GM21619 (cell line): ENCODE results near the gene RNF169.
"Not testable (repeated sequence)": the region's sequence is repeated elsewhere in the genome, so short reads cannot be mapped to it uniquely, and the experiment has no call there.

Experiments
- ATAC-seq: cut with Tn5 transposase; IDR thresholded peaks from one replicate; pipeline ENCODE4 v1.9.1; 2021; ENCODE audit not compliant: unreplicated experiment

RNF169 gene

GRCh38 chr11:74819400-74819799 lies 70.8 kb downstream of the RNF169 start:
- no peak for ATAC-seq

GRCh38 chr11:74820763-74821162 lies 72.1 kb downstream of the RNF169 start:
- ATAC-seq, result no peak

DNA sequence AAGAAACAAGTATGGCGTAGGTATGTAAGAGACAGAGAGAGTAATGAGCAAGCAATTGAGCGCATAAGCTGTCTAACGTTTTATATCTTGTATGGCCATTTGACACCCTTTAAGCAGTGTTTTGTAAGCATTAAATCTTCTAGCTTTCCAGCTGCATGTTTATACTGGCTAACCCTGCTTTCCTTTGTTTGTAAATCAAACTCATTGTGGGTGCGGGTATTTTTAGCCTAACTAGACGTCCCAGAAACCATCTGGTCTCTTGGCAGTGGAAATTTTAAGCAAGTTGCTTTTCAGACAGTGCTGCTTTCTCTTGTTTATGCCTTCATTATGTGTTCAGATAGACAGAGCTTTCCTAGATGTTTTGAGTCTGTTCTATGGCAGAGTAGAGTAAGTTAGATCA lies 73.5 kb downstream of the RNF169 start:
- ATAC-seq, result no peak

DNA sequence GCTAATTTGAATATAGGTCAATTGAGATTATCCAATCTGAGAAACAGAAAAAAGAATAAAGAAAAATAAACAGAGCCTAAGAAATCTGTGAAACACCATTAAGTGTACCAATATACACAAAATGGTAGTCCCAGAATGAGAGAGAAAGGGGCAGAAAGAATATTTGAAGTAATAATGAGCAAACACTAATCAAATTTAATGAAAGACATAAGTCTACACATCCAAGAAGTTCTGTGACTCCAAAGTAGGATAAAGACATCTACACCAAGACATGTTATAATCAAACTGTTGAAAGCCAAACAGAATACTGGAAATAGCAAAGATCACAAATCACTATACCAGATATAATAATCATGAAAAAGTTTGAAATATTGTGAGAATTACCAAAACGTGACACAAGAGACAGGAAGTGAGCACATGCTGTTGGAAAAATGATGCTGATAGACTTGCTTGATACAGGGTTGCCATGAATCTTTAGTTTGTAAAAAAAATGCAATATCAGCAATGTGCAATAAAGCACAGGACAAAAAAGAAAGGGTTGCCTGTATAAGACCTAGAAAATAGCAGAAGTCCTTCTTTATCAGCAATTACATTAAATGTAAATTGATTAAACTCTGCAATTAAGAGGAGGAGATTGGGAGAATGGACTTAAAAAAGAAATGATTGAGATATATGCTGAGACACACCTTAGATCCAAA lies 75.8 kb downstream of the RNF169 start:
- no peak for ATAC-seq

DNA sequence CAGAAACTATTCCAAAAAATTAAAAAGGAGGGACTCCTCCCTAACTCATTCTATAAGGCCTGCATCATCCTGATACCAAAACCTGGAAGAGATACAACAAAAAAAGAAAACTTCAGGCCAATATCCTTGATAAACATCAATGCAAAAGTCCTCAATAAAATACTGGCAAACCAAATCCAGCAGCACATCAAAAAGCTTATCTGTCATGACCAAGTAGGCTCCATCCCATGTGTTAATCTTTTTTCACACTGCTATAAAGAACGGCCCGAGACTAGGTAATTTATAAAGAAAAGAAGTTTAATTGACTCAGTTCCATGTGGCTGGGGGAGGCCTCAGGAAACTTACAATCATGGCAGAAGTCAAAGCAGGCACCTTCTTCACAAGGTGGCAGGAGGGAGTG lies 76.9 kb downstream of the RNF169 start:
- ATAC-seq, result not testable (repeated sequence)

DNA sequence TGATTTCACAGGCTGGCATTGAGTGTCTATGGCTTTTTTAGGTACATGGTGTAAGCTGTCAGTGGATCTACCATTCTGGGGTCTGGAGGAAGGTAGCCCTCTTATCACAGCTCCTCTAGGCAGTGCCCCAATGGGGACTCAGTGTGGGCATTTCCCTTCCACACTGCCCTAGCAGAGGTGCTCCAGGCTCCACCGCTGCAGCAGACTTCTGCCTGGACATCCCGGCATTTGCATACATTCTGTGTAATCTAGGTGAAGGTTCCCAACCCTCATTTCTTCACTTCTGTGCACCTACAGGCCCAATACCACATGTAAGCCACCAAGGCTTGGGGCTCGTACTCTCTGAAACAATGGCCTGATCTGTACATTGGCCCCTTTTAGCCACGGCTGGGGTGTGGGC lies 78.3 kb downstream of the RNF169 start:
- ATAC-seq, result no peak

- ATAC-seq, result no peak
Observed at GRCh38 chr11:74837191-74837590, 88.5 kb downstream of the RNF169 start.

DNA sequence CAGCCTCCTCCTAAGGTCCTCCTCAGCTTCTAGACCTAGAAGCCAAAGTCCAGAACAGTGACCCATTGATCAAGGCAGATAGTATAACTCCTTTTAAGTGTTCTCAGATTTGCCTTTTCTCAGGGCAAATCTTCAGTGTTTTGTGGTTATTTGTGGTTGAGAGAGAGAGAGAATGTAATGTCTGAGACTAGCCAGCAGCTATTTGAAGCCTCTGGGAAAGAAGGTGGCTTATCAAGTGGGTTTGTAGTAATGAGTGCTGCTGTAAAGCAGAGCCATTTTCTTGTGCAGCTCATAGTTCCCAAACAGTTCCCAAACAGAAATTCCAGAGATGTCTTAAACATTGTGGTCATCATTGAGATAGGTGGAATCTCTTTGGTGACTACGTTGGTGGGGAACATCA lies 89.5 kb downstream of the RNF169 start:
- no peak for ATAC-seq

GRCh38 chr11:74839446-74839845 lies 90.8 kb downstream of the RNF169 start:
- no peak for ATAC-seq

DNA sequence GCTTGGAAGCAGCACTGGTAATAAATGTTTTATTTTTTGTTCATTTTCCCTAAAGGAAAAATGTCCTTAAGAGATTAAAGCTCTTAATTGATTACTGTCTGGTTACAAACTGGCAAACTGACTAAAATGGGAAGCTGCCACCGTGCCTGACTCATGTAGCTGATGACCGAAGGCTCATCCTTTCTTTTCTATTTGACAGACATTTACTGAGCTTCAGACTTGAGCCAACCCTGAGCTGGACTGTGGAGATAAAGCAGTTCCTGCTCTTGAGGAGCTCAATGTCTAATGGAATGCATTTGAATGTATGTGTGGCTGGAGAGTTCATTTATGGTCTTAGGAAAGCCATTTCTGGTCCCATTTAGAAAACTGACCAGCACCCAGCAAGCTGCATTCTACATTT lies 91.3 kb downstream of the RNF169 start:
- no peak for ATAC-seq

GRCh38 chr11:74840486-74840885 lies 91.8 kb downstream of the RNF169 start:
- ATAC-seq, result no peak

DNA sequence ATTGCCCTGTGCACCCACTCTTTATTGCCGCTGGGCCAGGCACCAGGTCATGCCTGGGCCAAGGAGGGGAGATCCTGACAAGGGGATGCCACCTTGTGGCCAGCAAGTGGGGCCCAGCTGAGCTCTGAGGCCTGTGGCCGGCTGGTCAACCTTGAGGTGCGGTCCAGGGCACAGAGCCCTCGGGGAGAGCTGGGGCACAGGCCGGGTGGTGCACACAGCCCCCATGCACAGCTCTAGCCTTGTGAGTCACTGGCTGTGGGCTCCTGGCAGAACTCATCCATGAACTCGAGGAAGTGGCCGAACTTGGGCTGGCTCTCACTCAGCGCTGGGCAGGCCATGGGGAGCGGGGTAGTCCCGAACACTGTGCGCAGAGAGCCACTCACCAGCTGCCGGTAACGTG lies 94.3 kb downstream of the RNF169 start:
- no peak for ATAC-seq

GRCh38 chr11:74844072-74844471 lies 95.4 kb downstream of the RNF169 start:
- no peak for ATAC-seq

- no peak for ATAC-seq
Observed at GRCh38 chr11:74844865-74845264, 96.2 kb downstream of the RNF169 start.

GRCh38 chr11:74845978-74846517 lies 97.4 kb downstream of the RNF169 start:
- no peak for ATAC-seq

GRCh38 chr11:74846770-74847169 lies 98.1 kb downstream of the RNF169 start:
- ATAC-seq, result no peak

DNA sequence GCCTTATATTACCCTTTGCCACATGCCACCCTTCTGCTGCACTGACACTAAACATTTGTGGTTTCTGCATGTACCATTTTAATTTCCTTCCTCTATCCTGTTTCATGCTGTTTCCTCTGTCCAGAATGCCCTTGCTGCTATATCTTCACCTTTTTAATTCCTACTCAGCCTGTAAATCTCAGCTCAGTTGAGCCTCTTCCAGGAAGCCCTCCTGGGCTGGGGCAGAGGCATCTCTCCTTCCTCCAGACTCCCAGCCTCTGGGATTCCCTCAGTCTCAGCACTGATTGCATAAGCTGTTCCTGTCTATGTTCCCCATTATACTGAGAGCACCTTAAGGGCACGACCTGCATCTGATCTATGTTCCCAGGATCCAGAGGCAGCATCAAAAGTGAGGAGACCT lies 98.7 kb downstream of the RNF169 start:
- ATAC-seq, result no peak

DNA sequence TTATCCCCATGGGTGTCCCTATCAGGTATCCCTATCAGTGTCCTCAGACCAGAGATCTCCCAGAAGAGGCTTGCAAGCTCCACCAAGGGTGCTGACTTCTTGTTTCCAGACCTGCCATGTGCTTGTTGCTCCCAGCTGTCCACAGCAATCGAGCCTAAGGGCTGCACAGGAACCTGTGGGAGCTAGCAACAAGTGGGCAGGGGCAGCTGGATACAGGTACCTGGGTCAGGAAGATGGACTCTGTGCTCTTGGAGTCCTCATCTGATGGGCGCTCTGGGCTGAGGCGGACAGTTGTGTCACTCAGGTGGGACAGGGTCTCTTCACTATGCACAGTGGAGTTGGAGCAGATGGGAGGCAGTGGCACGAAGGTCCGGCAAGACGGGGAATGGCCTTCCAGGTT lies 99.2 kb downstream of the RNF169 start:
- no peak for ATAC-seq

GRCh38 chr11:74849525-74850391 lies 101.1 kb downstream of the RNF169 start:
- ATAC-seq, result no peak

GRCh38 chr11:74853223-74853622 lies 104.6 kb downstream of the RNF169 start:
- ATAC-seq, result no peak

- ATAC-seq, result no peak
Observed at GRCh38 chr11:74860743-74861142, 112.1 kb downstream of the RNF169 start.

DNA sequence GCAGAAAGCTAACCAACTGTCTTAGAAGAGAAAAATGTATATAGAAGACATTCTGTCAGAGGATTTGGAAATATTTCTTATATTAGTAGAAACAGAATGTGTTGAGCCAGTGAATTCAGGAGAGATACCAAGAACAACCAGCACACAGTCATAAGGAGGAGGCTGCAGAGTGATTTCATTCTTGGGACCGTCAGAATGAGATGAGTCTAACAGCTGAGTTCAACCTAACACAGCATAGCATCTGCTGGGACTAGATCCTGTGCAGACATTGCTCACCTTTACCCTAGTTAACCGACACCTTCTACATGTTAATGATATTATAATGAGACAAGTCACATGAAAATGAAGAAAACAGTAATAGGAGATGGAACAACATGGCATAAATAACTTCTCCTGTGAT lies 114.8 kb downstream of the RNF169 start:
- no peak for ATAC-seq
